ENCODE data around the gene ASTN2.

The ASTN2 gene

DNA sequence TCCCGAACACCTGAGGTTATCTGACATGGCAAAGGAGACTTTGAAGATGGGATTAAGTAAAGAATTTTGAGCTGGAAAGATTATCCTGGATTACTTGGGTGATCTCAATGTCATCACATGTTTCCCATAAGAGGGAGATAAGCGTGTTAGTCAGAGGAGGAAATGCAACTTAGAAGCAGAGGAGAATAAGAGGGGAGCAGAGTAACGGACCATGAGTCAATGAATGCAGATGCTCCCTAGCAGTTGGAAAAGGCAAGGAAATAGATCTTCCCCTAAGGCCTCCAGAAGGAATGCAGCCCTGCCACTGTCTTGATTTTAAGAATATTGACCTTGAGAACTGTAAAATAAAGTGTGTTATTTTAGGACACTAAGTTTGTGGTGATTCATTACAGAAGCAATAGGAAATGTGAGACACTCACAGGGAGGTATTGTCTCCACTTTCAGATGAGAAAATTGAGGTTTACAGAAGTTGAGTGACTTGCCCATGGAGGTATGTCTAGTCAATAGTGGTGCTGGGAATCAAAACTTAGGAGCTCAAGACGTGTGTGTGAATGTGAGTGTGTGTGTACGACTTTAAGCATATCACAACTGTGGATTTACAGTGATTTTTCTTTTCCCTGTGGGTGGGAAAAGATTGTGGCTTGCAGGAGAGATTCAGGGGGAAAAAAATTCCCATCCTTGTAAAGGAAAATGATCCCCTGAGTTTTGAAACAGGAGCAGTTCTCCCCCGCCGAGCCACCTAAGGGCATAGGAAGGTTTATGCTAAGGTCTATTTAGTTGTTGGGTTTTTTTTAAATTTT is 602.4 kb downstream of the ASTN2 start:
- DNase-seq (ENCODE audit: low read depth, low spot score): no peak

DNA sequence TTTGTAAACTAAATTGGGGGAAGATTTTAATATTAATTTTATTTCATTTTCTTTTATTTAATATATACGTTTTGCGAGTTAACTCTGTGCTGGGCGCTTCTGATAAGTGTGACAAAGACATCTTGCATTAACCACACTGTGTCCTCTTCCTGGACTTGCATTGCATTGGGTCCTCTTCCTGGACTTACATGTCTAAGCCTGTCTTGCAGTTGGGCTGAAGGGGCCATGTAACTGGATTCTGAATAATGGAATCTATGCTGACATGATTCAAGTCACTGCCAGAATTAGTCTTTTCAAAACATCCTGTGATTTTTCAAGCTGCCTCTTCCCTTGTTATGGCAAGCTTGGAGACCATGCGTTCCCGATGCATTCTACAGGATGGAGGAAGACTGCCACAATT is 605.2 kb downstream of the ASTN2 start:
- DNase-seq (ENCODE audit: low read depth, low spot score): no peak

DNA sequence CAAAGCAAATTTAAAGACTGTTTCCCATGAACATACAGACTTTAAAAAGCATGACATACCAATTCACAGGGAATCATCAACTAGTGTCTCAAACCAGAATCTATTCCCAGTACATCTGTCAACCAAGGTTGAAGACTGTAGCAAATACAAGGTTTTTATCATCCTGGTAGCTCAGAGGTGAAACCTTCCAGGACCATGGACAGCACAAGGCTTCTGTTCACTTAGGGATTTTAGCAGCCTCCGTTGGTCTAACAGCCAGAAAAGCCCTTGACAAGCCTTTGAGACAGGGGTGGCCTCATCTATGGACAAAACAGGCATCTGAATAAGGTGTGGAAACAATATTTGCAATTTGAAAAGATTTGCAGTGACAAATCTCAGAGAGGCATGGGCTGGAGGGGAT is 608.8 kb downstream of the ASTN2 start:
- peak; percentile 66 for DNase-seq (ENCODE audit: low read depth, low spot score)

DNA sequence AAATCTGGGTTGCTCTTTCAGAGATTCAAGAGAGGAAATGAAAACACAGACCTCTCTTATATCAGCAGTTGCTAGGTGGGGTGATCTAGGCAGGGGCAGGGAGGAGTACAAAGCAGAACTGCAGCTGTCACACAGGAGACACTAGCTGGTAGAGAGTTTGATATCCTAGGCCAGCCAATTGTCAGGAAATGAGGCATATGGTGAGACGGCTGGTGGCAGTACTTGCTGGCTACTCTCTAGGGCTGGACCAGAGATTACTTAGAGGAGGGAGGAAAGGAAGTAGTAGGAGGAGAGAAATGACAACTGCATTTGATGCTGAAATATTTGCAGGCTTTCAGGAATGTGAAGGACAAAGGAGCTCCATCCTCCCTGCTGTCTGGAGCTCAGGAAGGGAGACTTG is 614.0 kb downstream of the ASTN2 start:
- no peak for DNase-seq (ENCODE audit: low read depth, low spot score)

DNA sequence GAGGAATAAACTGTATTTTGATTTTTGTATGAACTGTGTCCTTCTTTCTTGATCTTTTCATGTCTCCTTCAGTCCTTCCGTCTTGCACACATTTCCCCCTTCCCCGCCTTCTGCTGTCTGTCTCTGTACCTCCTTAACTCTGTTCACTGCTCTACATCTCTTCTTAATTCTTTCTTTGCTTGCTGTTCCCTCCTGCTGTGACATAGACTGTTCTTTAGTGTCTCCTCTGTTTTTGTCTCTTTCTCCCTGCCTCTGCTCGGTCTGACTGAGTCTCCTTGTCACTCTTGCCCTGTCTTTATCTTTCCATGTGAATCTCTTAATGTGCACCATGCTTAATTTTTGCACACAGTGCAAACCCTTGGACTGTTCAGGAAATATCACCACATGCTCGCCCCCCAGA is 614.8 kb downstream of the ASTN2 start:
- no peak for DNase-seq (ENCODE audit: low read depth, low spot score)

DNA sequence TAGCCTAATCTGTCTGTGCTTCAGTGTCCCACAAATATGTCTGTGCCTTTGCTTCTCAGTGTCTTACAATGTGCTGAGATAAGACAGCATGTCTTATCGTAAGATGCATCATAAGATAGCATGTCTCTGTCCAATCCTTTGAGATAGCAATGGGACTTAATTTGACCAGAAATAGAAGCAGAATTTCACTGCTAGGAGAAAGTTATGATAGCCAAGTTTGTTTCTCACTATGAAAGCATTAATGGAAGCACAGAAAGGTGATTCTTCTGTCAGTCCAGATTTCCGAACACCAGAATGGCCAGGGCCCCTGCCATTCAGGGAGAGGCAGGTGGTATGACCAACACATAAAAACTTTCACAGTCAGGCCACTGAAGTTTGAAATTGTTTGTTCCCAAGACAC is 616.3 kb downstream of the ASTN2 start:
- DNase-seq (ENCODE audit: low read depth, low spot score): no peak

DNA sequence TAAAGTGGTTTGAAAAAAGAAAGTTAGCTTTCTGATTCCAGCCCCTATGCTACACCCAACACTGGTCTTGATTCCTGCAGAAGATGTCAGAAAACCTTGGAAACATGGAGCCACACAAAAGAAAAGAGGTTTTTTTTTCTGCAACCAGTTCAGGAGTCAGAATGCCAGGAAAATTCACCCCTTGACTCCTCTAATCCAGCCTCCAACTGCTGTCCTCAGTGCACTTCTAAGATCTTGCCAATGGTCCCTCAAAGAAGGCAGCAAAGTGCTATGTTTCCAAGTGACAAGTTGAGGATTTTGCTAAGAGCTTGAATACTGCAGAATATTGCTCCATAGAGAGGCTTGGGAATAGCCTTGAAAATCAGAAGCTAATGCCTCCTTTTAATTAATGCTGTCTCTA is 617.6 kb downstream of the ASTN2 start:
- no peak for DNase-seq (ENCODE audit: low read depth, low spot score)

DNA sequence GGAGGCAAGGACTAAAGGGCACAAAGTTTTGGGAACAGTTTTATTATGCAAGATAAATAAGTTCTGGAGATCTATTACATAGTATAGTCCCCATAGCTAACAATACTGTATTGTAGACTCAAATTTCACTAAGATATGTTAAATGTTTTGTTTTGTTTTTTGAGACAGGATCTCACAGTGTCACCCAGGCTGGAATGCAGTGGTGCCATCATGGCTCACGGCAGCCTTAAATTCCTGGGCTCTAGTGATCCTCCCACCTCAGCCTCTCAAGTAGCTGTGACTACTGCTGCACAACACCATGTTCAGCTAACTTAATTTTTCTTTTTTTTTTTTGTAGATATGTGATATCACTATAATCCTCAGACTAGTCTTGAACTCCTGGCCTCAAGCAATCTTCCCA is 618.2 kb downstream of the ASTN2 start:
- DNase-seq (ENCODE audit: low read depth, low spot score): no peak

DNA sequence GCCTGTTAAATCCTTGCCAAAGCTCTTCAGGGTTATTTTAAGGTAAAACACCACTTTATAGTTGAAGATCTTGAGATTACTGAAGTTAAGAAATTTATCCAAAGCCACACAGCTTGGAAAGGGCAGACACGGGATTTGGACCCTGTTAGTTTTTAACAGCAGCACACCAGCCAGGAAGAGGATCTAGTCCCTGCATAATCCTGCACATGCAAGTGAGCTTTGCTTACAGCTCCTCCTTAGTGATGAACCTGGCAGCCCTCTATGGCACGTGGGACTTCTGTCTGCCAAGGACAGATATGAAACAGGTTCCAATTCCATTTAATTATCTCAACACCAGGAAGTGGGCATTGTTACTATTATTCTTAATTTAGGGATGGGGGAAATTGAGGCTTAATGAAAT is 619.0 kb downstream of the ASTN2 start:
- no peak for DNase-seq (ENCODE audit: low read depth, low spot score)

DNA sequence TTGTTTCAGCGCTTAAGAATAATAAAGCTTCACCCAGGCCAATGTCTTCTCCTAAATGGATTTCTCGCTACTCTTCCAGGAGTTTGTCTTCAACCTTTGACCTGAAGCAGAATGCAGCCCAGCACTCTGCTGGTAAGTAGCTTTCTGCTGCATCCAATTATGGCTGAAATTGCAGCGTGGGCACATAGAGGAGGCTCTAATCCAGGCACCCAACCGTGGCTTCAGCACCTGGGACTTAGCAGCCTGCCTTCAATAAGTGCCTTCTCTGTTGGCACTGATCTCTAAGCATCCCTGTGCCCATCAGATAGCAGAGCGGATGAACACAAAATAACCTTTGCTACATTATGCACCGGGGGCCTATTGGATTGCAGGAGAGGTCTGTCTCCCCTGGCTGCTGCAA is 622.6 kb downstream of the ASTN2 start:
- no peak for DNase-seq (ENCODE audit: low read depth, low spot score)

DNA sequence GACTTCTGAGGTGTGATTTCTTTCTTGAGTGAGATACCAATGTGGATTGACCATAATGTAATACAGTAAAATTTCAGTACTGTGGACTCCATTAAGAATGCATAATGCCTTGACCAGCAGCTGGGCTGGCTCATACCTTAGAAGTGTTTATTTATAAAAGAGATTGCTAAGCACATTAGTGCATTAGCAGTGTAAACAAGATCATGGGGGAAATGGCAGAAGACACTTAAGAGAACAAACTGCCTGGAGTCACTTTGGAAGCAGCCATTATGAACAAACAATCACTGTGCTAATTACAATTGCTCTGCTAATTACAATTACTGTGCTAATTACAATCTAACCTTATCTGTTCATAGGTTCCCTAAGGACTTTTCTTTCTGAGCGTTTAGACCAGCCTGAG is 623.5 kb downstream of the ASTN2 start:
- no peak for DNase-seq (ENCODE audit: low read depth, low spot score)

DNA sequence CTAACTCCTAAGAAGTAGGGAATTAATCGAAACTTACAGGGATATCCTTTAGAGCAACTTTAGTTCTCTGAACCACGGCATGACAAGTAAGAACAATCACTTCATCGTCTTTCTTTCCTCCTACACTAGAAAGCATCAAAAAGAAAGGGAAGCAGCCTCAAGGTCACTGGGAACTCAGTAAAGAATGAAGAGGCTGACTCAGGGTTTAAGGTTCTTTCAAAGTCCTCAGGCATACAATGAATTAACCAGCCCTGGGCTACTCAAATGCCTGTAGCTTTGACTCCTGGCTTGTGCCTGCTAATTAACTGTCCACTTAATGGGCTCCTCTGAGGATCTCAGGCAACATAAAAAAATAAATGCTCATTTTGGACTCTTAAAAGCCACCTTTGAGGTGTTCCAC is 625.8 kb downstream of the ASTN2 start:
- no peak for DNase-seq (ENCODE audit: low read depth, low spot score)

DNA sequence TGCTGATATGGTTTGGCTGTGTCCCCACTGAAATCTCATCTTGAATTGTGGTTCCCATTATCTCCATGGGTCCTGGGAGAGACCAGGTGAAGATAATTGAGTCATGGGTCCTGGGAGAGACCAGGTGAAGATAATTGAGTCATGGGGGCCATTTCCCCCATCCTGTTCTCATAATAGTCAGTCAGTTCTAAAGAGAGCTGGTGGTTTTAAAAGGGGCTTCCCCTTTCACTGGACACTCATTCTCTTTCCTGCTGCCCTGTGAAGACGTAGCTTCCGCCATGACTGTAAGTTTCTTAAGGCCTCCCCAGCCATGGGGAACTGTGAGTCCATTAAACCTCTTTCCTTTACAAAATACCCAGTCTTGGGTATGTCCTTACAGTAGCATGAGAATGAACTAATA is 628.1 kb downstream of the ASTN2 start:
- no peak for DNase-seq (ENCODE audit: low read depth, low spot score)

DNA sequence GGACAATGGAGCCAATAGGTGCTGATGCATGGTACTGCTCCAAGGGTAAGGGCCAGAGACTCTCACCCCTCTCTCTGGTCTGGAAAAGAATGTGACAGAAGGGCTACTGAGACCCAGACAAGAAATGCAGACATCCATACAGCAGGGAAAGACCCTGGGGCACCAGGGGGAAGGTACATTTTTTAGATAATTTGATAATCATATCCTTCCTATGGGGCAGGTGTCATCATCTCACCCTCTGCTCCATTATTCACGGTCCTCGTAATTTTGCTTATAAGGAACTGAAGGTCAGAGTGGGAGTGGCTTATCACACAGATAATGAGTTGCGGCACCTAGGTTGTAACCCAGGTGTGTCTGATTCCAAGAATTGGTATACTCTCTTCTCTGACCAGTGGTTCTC is 637.7 kb downstream of the ASTN2 start:
- DNase-seq (ENCODE audit: low read depth, low spot score): no peak

DNA sequence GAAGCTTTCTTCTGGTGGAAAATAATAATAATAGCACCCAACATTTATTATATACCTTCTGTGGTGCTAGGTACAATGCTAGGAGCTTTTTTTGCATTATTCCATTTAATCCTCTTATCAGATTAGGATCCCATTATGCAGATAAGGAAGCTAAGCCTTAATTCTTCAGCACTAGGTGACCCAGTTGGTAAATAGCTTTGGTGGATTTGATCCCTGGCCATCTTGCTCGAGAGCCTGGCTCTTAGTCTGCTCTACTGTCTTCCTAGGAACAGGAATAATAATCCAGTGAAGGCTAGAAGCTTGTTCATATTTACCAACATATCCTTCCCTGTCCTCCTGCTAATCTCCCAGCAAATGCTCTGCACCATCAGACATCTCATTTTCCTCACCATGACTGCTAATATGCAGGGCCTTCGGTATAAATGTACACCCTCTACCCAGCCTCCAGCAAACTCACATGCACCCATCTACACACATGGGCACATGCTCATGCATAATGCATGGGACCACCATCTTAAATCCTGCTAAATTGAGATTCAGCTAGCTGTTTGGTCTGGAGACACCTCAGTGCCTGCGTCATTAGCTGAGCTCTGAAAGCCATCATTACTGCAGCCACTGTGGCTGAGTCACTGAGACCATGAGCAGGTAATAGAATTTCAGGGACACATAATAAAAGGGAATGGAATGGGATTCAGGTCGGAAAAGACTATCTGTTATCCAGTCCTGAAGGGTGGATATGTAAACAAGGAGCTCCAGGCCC is 640.3 kb downstream of the ASTN2 start:
- no peak for DNase-seq (ENCODE audit: low read depth, low spot score)

DNA sequence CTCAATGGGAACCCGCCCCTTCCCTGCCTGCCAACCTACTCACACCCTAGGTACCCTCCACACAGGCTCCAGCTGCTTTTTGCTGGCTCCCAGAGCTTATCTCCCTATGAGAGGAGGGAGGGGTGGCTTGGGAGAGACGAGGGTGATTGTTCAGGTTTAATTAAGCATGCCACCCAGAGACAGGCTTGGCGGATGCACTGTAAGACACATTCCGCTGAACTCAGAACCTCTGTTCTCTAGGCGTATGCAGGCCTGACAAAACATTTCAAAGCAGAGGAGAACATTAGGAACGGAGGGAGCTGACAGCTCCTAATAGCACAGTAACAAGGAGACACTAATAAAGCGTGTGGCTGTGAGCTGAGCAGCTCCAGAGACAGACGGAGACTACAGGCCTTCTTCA is 647.6 kb downstream of the ASTN2 start:
- peak; percentile 48 for DNase-seq (ENCODE audit: low read depth, low spot score)

DNA sequence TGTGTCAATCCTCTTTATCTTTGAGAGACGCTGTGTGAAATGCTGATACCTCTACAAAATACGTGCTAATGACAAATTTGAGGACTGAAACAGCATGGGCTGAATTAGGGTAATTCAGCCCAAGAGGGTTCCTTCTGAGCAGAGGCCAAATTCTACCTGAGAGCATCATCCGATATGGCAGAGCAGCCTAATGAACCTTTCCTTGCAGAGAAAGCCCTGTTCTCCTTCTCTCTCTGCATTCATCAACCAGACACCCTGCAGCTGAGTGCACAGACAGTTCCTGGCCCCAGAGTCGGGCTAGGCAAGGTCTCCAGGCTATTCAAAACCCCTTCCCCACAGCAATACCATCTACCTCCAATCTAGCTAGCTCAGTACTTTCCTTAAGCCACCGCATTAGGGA is 649.8 kb downstream of the ASTN2 start:
- DNase-seq (ENCODE audit: low read depth, low spot score): no peak

DNA sequence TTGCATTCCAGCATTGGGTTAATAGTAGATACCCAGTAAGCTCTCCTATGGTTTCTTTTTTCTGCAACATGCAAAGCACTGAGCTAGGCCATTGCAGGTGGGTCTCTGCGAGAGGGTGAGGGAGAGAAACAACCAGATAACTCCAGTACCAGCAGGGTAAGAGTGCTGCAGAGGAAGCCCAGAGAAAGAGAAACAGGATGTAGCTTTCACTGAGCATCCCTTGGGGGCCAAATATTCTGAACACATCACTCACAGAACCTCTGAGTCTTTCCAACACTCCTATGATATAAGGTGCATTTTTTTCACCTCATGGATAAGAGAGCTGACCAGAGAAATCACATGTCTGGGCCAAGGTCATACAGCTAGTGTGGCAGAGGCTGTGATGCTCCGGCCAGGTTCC is 651.1 kb downstream of the ASTN2 start:
- DNase-seq (ENCODE audit: low read depth, low spot score): no peak

DNA sequence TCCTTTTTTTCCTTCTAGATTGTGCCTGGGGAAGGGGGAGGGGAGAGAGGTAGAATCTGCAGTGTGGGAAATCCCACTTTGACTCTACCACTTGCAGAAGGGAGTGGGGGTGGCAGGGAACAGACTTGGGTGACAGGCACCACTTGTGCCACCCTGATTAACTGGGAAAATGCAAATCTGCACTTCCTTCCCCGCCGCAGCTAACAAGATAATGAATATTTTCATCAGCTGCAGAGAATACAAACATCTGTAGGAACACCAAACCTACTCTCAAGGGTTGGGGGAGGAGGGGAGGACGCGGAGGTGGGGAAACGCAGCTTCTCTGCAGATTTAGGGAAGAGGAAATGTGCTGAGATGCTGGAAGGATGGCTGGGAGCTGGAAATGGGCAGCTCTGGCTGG is 654.2 kb downstream of the ASTN2 start:
- DNase-seq (ENCODE audit: low read depth, low spot score): no peak

DNA sequence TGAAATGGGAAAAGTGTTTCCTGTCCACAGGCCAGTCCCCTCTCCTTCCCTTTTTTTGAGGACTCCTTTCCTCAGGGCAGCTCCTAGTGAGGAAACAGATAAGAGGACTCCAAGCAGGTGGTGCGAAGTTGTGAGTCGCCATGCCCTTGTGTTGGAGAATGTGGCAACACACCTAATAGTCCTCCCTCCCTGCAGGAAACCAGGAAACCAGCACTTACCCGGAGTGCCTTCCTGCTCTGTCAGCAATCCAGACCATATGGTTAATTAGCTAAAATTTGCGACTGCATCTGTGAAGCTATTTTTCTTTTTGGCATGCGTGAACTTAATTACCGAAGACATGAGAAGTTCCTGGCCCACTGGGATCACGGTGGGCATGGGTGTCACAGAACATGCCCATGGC is 657.8 kb downstream of the ASTN2 start:
- no peak for DNase-seq (ENCODE audit: low read depth, low spot score)

DNA sequence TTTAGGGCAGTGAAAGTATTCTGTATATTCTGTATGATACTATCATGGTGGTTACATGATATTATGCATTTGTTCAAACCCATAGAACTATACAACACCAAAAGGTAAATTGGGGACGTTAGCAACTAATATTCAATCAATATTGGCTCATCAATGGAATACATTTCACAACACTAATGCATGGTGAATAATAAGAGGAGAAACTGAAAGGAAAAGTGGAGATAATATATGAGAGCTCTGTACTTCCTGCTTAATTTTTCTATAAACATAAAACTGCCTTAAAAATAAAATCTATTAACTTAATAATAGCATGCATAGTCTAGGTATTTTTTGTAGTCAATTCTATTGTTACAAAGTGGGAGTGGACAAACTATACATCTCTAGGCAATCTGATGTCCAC is 661.5 kb downstream of the ASTN2 start:
- DNase-seq (ENCODE audit: low read depth, low spot score): no peak

DNA sequence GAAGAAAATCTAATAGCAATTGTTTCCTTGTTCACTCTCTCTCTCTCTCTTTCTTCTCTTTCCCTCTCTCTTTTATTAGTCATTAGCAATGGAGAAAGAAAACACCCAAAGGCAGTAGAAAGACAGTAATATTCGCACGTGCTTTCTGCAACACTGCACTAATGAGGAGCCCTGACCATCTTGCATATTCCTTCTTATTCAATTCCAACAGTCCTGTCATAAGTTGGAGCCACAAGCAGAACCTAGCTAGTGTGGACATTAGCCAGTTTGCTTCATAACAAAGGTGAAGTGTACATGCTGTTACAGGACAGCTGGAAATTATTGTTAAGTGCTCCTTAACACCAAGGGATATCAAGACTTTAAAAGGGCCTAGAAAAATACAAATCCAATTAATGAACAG is 664.3 kb downstream of the ASTN2 start:
- DNase-seq (ENCODE audit: low read depth, low spot score): no peak

DNA sequence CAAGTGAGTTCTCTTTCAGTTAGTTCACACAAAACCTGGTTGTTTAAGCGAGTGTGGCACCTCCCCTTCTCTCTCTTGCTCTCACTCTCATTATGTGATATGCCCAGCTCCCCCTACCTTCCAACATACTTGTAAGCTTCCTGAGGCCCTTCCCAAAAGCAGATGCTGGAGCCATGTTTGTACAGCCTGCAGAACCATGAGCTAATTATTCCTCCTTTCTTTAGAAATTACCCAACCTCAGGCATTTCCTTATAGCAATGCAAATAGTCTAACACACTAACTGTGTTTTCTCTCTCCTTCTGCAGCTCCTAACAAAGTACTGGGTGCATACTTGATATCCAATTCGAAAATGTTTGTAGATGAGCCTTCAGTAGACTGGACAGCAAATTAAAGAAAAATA is 665.1 kb downstream of the ASTN2 start:
- no peak for DNase-seq (ENCODE audit: low read depth, low spot score)

Data from astrocyte of the hippocampus (primary cell).